Myocyte (in vitro differentiated cells): ENCODE measurements around the gene CTNND2. TPM values are rescaled to one million over a fixed set of nuclear protein-coding genes. Genes with fewer than 3 reads are reported as not detected.
"Not testable (repeated sequence)": the region's sequence is repeated elsewhere in the genome, so short reads cannot be mapped to it uniquely, and the experiment has no call there.

ENCODE experiments used
- DNase-seq: peaks from one replicate; pipeline ENCODE4 v3.0.0-alpha.2; 2012; ENCODE audit warnings: low read depth
- total RNA-seq: library from RNA; depleted of rRNA; stranded (reverse); fragments of >200 nt; gene quantifications from 2 replicates; pipeline ENCODE4 v1.2.3, GENCODE V29; 2014

The CTNND2 gene
- total RNA-seq, 1 donor from 2014 or later: 0.05 TPM

DNA sequence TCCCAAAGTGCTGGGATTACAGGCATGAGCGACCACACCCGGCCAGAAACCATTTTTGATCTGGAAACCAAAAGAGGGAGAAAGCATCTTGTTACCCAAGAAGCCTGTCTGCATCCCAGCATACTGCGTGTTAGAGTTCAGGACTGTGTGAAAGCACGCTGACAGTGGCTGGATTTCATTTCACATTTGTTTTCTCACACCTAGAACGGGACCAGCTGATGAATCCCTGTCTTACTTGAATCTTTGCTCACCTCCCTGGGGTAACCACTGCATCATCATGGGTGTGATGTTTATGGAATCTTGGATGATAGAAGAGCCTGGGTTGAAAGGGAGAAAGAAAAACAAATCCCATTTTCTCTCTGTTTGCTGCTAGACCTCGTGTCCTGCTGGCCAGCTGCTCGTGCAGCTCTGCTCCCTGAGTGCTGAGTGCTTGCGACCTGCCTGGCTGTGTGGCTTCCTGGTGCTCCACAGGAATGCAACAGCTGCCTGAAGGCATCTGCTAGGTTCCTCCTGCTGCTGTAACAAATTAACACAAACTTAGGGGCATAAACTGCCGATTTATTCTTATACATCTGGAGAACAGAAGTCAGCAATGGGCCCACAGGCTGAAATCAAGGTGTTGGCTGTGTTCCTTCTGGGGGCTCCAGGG lies 764.9 kb downstream of the CTNND2 start:
- peak; percentile 13 for DNase-seq

DNA sequence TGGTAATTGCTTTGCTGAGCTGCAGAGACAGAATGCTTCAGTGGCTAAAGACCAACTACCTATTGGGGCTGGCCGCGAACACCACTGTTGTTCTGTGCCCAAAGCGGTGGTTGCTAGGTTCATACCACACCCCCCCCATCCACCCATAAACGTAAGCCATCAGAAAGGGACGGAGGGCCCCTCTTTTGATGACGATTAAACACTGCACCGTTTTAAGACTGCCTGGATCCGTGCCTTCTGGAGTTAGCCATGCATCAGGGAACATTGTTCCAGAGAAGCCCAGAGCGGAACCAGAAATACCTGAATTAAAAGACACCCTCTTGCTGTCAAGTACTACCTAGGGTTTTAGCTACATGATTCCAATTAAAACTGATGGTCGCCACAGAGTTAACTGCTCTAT lies 774.1 kb downstream of the CTNND2 start:
- DNase-seq: no peak

DNA sequence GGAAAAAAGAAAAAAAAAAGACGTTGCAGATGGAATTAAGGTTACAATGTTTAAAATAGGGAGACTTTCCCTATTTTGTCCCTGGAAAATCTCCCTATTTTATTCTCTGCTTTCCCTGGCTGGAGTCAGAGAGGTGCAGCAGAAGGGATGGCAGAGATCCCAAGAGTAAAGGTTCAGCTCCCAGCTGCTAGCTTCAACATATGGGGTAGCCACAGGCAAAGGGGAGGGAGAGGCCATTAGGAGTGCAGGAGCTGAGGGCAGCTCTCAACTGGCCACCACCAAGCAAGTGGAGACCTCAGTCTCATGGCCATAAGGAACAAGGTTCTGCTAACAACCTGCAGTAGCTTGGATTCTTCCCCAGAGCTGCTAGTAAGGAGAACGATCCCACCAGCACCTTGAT lies 776.2 kb downstream of the CTNND2 start:
- no peak for DNase-seq

DNA sequence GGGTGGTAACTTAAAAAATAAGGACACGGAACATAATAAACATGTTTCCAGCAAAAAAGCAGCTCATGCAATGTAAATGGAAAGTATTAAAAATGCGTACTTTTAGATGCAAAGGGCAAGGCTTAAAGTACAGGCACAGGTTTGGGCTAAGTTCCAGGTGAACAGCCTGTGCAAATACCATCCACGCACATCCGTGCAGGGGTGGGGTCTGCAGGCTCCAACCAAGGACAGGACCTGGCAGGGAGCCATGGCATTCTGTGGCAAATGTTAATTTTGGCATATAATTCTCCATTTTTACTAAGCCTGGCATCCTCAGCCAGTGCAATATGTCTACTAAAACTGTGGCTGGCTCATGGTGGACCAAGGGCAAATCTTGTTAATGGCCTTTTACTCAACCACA lies 777.4 kb downstream of the CTNND2 start:
- no peak for DNase-seq

DNA sequence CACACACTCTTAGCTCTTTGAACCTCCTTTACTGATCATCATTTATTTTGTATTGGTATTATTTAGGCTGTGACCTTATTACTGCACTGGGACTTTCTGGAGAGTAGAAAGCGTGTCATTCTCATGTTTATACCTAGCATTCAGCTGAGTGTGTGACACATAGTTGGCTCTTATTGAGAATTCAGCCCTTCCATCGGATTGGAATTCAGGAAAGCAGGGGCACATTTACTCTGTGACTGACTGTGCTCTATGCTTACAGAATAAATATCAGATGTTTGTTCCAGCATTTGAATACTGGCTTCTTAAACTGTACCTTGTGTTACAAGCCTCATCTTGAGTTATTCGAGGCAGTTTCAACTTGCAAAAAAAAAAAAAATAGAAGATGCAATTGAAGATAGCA lies 782.4 kb downstream of the CTNND2 start:
- DNase-seq: no peak

DNA sequence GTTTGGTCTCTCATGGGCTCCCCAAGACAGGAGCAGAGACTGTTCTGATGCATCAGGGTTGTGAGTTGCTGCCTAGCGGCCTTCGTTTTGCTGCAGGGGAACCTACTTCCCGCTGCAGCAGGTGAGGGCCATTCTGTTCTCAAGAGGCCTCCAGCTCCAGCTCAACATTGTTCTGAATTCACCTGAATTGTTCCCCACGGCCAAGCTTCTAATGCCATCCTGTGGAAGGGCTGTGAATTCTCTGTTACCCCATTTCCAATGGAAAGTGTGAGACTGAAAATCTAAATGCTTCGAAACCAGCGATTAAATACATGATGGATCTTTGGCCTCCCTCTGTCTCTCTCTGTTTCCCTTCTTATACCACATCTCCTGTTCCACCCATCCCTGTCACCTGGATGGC lies 794.1 kb downstream of the CTNND2 start:
- DNase-seq: no peak

DNA sequence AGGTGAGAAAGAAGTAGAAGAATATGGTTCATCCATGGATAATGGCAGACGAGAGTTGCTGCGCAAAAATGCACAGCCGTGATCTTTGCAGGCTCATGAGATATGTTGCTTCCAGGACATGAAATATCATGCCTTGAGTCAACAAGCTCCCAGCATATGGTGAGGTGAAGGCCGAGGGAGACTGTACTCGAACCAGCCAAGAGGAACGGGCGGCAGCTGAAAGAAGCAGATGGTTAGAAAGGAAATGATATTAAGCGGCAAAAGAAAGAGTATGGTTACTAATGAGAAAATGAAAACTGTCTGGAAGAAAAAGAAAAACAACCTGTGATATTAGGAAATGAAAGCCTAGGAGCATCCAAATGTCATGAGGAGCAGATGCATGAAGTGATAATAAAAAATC lies 798.5 kb downstream of the CTNND2 start:
- no peak for DNase-seq

DNA sequence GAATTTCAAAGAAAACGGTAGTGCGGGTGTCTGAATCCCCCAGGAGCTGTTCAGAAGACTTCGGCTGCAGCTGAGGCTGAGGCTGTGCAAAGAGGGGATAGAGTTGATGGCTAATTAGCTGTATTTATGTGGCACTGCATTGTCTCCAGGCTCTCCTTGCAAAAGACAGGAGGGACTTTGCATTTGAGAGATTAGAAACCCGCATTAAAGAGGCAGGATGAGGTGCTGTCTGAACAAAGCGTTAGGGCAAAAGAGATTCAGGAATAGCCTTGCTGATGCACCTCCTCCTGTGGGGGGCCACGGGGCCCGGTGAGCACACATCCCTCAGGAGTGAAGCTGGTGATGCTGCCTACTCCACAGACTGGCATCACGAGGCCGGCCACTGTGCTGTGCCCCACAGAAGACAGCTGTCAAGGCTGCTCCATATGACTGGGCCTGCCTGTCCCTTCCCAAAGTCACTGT lies 799.6 kb downstream of the CTNND2 start:
- no peak for DNase-seq

DNA sequence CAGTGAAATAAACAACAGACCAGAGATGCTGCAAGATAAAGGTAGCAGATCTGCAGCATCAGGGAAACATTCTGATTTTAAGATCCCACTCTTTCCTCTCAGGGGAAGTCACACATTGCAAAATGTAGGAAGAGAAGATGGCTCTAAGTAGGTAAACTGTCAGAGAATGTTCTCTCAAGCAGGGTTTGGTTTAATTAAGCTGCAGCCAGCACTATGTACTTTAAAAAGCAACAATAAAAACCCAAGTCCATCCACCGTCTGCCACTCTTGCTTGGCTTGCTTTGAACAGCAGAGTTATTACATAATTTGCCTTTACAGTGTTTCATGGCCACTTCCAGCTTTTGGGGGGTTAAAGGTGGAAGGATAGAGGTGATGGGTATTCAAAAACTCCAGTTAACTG lies 800.0 kb downstream of the CTNND2 start:
- DNase-seq: no peak

DNA sequence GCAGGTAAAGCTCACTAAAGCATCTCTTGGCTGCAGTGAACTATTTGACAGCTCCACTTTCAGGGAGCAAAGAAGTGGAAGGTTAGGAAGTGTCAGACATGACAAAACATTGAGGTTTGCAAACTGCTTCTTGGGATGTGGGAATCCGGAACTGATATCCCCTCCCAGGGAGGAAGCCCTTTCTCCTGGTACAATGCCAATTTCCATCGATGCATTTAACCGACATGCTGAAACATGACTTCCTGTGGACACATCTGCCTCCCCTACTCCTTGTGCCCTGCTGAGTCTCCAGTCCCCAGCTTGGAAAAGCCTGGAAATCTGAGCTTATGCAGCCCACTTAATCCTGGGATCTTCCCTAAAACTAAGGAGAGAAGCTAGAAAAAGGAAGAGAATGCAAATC lies 820.1 kb downstream of the CTNND2 start:
- no peak for DNase-seq

DNA sequence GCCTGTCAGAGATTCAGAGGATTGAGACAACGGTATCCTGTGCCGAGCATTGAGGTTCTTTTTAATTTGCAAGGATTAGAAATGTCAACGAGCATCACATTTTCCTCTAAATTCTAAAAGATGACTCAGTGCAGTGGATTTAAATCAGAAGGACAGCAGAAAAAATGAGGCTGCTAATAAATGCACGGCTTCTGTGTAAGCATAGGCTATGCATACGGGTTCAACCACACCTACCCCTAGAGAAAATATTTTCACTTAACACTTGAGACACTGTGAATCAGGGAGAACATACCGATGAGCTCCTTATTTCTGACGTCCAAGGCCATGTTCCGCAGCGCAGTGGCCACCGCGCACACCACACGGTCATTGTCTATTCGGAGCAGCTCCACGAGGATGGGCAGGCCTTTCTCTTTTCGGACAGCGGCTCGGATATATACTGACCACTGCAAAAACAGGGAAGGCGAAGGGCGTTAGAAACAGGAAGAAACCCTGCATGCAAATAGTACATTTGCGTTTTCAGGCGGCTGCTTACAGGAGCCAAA lies 821.8 kb downstream of the CTNND2 start:
- no peak for DNase-seq

DNA sequence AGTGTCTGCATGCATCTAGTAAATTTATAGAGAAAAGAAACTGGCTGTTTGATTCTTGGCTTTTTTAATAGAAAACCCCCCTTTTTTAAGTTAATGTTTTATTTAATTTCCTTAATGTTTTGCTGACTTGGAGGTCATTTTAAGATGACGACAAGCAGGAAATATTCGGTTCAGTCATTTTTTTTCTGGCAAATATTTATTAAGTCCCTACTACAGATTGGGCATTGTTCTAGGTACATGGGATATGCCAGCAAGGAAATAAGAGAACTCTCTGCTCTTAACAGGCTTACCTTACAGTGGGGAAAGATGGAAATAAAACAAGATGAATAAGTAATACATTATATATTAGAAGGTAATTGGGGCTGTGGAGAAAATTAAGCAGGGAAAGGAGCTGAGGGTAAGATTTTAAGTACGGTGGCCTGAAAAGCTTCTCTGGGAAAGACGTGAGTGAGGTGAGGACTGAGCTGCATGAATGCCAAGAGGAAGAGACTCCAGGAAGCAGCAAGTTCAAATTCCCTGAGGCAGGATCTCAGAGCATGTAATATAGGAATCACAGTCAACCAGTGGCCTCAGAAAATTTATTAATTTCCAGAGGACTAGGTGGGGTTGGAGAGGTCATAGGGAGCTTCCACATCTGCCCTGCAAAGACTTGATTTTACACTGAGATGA lies 827.2 kb downstream of the CTNND2 start:
- DNase-seq: no peak

DNA sequence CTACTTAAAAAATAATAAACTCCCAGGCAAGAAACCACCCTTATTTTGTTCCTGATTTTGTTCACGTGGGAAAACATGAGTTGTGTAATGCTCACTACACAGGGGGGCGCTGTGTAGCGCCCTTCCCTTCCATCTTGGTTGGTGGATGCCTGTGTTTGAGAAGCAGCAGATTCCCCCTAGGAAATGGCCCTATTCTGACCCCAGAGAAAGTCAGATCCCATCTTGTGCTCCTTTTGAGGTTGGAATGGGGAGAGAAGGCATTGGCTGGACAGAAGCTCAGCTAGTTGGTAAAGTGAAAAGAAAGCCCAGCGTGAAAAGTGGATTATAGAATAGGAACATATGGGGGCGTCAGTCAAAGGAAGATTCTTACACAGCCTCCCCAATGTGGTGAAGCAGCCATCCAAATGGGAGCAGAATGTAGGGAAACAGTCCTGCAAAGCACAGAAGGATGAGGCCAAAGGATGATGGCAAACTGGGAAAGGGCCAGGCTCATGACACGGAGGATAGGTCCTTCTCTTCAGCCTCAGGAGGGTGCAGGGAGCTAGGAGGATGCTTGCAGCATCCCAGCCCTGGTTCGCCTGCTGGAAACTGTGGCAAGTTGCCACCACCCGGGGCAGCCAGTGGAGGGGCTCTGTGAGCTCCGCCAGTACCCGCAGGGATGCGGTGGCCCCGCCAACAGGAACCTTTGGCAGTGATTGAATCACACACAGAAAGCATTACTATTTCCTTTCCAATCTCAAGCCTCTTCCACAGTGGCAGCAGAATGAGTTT lies 829.0 kb downstream of the CTNND2 start:
- no peak for DNase-seq

DNA sequence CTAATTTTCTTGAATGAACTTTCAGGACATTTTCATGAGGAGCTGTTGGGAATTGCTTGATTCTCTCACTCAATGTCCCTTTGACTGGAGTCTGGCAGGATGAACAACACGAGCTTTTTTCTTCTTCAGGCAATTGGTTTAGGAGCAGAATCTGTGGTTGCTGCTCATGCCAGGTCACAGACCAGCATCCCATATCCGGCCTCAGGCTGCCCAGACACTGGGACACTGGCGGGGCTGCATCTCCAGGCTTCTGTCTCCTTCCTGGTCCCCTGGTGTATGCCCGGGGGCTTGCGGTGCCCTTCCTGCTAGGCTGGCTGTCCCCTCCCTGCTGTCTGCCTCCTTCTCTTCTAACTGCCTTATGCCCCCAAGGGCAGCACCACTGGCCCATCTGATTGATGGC lies 831.7 kb downstream of the CTNND2 start:
- DNase-seq: no peak

DNA sequence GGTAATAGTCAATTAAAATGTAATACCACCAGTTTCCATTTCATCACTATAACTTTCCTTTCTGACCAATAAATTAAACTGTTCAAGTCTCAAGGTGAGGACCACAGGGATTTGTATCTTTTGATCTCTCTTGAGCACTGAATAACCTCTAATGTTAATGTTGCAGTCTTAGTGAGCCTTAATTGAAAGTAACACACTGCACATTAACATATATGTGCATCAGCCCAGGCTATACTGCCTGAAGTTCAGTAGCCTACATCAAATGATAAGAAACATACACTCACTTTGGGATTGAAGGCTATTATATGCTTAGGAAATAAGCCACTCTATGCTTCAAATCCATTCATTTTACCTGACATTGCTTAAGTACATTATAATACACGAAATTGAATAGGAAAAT lies 832.2 kb downstream of the CTNND2 start:
- DNase-seq: no peak

DNA sequence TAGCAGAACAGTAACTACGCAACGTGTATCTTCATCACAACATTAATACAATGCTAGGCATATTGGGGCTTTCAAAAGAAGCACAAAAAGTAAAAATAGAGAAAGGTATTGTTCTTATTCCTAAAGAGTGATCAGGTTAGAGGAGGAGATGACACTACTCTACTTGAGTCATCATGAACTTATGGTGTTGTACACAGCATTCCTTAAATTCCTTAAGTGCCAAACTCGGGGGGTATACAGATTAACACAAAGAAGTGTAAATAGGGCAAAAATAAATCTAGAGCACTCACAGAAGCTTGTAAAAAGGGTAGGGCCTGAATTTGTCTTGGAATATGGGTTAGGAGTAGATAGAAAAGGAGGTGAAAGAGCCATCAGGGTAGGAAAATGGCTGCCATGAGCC lies 835.2 kb downstream of the CTNND2 start:
- no peak for DNase-seq

DNA sequence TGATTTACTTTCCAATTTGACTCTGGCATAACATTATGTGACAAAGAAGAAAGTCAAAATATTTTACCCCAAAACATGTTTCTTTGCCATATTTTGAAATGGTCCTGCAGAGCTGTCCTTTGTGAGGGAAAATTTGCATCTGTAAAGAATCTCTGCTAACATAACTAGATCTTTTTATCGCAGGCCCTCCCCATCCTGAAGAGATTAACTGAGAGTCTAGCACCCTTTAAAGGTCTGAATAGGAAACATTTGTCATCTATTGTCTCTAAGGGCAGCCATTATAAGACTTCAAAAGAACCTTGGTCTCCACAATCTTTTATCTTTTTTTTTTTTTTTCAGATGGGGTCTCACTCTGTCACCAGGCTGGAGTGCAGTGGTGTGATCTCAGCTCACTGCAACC lies 838.5 kb downstream of the CTNND2 start:
- DNase-seq: not testable (repeated sequence)

DNA sequence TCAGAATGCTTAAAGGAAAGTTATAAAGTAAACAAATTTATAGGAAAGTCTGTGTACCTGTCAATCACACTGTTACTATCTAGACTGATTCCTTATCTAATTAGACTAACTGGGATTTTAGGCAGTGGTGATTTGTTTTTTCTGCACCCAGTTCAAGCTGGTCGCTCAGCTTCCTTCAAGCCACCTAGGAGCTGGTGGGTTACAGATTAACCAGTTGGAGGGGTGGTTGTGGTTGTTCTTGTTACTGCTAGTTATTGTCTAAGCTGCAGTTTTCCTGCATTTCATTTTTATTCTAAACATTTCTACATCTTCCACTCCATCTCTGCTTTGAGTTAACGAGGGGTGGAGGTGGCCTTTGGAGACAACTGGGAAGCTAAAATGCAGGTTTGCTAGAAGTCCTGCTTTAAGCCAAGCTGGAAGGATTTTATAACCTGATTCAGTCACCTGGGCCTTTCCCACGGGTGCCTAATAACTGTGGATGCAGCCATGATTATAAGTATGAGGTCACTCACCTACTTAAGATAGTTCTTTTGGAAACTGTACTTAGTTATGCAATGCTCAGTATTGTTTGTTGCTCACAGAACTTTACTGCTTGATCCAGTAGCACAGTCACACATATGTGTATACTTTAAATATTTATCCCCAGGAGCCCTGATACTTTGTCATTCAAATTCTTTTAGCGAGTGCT lies 839.3 kb downstream of the CTNND2 start:
- DNase-seq: no peak

DNA sequence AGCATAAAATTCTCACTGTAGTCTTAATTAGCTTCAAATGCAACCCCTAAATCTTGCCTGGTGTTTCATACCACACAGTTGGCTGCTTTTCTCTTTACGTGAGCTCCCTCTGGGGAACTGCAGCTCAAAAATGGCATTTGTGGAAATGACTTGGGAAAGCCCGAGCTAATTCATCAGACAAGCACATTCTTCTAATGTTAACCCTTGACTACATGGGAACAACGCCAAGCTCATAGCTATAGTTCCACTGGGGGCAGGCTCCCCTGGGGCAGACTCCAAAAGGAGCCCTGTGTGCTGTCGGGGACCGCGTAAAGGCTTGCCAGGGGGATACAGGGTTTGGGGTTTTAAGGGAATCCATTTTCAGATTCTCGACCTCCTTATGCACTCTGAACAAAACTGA lies 841.8 kb downstream of the CTNND2 start:
- DNase-seq: peak; percentile 2

DNA sequence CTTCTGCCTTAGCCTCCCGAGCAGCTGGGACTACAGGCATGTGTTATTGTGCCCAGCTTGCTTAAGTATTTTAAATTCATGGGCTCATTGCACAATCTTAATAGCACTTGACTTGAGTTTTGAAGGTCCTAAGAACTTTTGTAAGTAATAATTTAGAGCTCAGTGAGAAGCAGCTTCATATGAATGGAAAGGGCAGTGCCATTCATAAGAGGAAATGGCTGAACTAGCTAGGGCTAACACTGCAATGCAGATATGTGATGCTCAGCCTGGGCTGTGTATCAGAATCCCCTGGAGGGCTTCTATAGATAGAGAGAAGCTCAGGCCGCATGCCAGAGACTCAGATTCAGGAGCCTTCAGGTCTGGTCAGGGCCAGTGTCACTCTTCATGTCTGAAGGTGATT lies 847.7 kb downstream of the CTNND2 start:
- DNase-seq: no peak

DNA sequence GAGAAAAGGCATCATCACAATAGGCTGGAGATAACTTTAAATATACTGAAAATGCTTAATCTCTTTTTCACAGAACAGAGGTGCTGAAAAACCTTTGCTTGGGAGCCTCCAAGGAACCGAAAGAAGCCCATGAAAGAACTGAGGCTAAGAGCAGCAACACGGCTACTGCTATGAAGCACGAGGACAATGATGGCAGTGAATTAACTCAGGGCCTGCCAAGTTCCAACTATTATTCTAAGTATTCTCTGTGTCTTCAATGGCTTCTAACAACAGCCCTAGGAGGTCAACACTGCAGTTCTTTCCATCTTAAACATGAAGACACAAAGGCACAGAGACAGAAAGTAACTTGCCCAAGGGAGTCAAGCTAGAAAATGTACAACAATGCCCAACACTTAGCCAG lies 850.2 kb downstream of the CTNND2 start:
- DNase-seq: no peak

DNA sequence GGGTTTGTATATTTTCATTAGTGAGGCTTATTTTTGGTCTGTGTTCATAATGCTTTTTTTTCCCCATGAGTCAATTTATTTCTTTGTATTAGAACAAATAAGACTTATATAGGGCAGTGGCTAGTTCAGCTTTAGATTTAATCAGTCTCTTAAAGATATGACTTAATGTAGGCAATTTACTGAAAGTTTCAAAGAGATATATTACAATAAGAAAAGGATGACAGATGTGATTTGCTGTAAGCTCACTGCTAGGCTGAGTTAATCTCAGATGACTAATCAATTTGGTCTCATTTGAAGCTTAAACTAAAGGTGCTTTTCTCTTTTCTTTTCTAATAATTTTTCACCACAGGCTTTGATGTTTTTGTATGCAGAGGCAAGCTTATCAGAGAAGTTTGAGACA lies 851.4 kb downstream of the CTNND2 start:
- DNase-seq: no peak
